ENCODE measurements around the gene METTL24.
A peak's percentile ranks its signal among the peaks of the same experiment; 100 is the strongest.

METTL24 gene

DNA sequence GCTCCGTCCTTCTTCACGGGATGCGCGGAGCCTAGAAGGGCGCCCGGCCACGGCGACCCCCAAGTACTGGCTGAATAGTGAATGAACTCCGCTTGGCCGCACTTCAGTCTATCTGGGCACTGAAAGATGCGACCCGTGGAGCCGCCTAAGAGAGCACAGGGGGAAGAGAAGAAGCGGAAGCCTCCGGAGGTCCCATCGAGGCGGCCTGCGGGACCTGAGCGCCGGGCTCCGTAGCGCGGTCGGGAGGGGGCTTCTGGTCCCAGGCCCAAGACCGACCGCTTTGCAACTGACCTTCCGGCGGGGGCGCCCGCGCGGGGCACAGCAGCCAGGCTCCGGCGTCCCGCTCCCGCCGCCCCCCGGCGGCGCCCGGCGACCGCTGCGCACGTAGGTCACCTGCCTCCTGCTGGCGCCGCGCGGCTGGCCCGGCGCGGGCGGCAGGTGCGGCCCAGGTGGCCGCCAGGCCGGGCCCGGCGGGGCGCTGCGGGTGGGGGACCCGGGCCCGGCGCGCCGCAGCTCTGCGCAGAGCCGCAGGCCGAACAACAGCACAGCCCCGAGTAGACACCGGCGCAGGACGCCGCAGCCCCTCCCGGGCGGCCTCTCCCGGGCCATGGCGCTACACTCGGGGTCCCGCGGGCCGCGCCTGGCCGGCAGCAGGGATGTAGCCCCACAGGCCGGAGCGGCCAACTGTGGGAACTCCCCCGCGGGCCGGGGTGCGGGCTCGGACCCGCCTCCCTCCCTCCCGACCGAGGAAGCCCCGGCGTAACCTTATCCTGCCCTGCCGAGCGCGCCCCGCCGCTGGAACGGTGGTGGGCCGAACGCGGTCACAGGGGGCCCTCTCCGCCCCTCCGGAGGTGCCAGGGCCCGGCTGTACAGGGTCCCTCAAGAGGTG is at the start of gene METTL24:
TSS of gene METTL24 (minus strand) at position 686 of the 889 bp plus-strand sequence. CDS start at position 609, 77 bp downstream.
- DNase-seq = peak; percentile 16

GRCh38 chr6:110404607-110405006 is 46.5 kb upstream of the METTL24 start:
- DNase-seq = no peak

DNA sequence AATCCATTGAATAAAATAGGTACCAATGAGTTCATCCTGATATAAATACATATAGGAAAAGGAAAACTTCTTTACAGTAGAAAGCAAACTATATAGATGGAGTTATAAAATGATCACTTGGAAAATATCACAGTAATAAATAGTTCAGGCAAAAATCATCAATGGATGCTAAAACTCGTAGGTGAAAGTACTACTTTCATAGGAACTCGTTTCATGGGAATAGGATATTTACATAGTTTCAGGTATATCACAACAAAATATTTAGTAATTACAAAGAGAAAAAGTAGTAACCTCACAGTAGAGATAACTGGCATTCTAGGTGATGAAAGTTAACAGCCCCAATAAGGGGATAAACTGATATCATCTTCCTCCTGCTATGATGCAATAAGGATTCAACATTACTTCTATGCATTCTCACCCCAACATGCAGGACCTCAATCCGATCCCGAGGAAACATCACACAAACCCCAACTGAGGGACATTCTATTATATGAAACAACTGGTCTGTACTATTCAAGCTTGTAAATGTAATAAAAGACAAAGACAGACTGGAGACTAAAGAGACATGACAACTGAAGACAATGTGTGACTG is 43.5 kb upstream of the METTL24 start:
- DNase-seq = no peak

DNA sequence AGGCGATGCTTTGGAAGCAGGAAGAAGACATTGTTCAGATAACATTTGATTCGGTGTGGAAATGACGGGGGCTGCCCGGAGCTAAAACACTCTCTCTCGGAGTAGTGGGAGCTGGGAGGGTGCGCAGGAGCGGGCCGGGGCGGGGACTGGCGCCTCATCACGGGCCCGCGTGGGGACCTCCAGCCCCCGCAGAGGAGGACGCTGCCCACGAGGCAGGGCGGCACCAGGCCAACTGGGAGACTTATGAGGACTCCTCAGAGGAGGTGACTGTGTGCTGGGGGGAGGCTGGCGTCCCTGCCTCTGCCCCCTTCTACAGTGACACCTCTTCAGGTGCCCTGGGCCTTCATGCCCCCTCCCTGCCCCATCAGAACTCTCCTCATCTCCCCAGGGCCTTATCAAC is 42.1 kb upstream of the METTL24 start:
- DNase-seq = no peak

DNA sequence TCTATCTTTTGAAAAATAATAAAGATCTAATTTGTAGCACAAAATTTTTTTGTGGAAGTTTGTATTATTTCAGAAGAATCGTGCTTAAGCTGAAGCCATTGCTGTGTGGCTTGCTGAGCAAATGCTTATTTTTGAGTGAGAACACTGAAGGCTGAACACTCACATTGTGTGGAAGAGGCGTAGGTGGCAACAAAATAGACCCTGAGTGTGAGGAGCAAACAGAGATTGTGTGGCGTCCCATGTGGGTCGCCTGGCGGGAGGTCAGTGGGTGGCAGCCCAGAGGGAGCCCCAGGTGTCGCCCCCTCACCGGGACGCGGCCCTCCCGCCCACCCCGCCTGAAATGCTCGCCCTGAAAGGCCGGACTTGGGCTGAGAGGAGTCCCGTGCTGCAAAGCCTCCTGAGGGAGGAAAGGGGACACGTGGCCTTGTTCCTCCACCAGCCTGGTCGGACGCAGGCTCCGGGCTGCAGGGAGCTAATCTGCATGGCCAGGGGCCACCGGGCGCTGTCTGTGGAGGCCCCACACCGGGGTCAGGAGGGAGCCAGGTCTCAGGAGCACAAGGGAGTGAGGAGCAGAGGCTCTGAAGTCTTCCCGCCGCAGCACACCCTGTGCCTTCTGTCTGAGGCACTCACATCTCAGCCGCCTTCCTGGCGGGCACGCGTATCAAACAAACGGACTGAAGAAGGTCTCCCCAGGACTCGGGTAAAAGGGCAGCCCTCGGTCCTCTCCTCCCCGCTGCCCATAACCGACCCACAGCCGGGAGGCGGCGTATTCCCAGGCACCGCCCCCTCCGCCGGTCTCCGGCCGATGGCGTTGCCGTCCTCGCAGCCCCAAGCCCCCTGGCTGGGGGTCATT is 41.3 kb upstream of the METTL24 start:
- DNase-seq = no peak

GRCh38 chr6:110398778-110399177 is 40.6 kb upstream of the METTL24 start:
- DNase-seq = no peak

- no peak for DNase-seq
These were observed 37.1 kb upstream of the METTL24 start for GRCh38 chr6:110395221-110395620.

DNA sequence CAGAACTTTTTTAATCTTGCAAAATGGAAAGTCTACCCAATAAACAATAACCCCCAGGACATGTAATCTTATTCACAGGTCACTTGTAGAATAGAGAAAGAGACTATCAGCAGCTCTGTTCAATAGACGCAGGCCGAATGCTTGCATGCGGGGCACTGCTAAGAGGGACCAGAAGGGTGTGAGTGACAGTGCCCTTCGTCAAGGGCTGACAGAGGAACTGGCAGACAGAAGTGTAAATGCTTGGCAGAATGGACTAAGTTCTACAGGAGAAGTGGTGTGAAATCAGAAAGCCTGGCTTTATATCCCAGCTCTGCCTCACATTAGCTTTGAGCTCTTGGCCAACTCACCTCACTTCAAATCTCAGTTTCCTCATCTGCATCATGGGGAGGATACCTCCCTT is 36.3 kb upstream of the METTL24 start:
- no peak for DNase-seq

DNA sequence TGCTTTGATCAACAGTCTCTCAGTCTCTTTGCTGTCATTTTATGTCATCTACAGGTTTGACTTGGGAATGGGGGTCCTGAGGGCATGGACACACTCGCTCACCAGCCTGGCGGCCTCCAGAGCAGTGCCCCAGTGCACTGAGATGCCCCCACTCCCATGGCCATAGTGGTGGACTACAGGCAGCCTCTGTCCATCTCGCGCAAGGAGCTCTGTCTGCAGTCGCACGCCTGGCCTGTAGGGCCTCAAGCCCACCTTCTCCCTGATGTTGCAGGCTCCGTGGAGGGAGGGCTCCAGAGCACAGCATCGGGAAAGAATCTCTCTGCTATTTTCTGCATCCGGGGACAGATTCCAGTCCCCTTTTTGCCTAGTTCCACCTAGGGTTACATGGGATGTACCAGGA is 34.6 kb upstream of the METTL24 start:
- no peak for DNase-seq

- DNase-seq = no peak
These were observed 32.3 kb upstream of the METTL24 start for GRCh38 chr6:110390404-110390803.

- no peak for DNase-seq
These were observed 31.7 kb upstream of the METTL24 start for GRCh38 chr6:110389689-110390382.

DNA sequence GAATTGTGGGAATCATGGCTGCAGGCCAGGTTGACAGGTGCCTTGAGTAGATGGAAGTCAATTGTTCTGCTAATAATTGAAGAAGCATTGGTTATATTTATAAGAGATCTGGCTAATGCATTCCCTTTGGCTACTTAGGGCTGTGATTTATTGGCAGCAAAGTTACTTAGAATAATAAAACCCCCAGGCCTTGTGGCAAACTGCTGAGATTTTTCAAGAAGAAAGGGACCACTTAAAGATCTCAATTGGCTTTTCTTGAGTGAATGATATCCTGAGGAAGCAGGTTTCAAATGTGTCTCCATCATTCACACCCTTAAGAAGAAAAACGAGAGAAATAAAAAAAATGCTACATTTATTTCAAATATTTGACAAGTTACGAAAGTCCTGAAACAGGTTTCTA is 29.8 kb upstream of the METTL24 start:
- no peak for DNase-seq

GRCh38 chr6:110385458-110385863 is 27.3 kb upstream of the METTL24 start:
- no peak for DNase-seq

DNA sequence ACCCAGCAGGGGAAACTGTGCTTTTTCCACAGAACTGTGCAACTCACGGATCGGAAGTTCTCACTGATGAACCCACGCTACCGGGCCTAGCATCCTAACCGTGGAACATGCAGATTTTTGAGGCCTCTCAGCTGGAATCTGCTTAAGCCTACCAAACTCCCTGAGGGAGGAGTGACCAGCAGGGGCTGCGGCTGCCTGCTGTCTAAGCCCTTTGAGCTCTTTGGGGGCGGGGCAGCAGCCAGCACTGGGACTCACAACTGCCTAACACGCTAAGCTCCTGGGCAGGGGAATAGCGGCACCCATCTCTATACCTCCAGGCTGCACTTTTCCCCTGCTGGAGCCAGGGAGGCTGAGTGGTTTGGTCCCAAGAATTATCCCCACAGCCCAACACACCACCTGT is 20.4 kb upstream of the METTL24 start:
- DNase-seq = no peak

- no peak for DNase-seq
These were observed 10.9 kb upstream of the METTL24 start for GRCh38 chr6:110369066-110369465.

DNA sequence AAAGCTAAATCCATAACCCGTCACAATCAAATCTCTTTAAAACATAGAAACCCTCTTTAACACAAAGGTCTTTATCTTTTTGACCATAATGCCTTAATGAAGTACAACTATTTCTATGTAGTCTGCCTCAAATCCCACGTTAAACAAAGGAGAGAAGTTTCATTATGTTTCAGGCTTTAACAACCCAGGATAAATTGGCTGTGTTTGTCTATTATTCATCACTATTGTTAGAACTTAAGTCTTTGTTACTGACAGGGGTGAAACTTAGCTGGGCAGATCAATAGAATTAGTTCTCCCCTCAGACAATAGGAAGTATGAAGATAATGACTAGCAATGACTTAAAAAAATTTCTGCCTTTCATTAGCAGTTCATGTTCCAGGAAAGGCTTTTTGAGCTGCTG is 10.1 kb upstream of the METTL24 start:
- no peak for DNase-seq

DNA sequence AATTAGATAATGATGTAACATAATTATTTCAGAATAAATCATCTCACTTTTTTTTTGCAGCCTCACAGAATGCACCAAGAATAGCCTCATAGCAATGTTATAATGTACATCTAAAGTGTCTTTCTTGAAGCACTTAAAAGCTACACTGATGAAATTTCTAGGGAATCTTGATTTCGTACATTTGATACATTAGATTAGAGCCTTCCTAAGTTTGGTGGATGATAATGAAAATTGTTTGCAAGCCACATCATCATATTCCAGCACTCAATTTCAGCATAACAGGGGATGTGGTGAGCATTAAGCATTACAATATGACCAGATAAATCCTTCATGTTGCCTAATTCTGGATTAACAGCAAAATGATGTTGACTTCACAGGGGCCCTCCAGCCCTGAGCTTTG is 9.7 kb upstream of the METTL24 start:
- no peak for DNase-seq

DNA sequence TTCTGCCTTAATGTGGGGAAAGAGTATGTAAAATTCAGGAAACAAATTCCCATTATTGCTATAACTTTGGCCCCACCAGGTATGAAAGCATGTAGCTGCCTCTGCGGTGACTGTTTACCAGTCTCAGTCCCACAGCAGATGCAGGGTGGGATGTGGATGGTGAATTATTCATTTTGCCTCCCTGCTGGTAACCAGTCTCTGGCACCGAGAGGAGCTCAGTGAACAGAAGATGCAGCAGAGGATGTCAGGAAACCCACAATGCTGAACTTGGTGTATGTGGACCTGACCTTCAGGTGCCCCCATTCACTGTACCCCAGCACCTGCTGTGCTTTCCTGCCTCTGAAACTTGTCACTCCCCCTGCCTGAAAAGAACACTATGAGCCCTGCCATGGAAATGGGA is 8.8 kb upstream of the METTL24 start:
- no peak for DNase-seq

- DNase-seq = no peak
These were observed 8.1 kb upstream of the METTL24 start for GRCh38 chr6:110366256-110366655.

DNA sequence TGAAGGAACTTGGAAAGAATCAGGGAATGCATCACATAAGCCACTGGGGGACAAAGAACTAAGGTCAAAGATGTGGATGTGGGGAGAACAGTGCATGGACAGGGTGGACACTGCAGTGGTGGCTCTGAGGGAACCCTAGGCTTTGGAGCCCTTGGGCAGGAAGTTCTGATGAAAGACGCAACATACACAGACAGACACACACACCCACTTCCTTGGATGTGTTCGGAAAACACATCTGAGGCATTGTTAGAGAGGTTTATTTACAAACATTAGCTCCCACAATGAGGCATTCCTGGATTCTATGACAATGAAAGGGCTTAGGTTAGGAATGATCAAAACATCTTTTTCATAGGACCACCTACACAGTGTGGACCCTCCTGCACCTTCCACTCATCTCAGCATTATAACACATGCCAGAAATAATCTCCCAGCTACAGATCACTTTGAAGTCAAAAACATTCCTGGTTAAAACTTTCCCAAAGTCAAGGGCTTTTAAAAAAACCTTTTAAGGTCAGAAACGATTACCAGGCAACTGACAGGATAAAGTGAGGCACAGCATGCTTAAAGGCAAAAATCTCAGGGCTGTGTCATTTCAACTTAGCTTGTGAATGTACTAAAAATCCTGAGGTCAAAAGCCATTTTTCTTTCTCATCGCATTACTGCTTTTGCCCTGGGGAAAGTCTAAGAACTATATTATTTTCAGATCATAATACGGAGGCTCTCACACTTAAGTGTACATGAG is 6.4 kb upstream of the METTL24 start:
- no peak for DNase-seq

GRCh38 chr6:110363748-110364147 is 5.6 kb upstream of the METTL24 start:
- no peak for DNase-seq

GRCh38 chr6:110360676-110361075 is 2.5 kb upstream of the METTL24 start:
- no peak for DNase-seq

Data from NCI-H748 treated with DMSO at 0.1 percent for 48 hours (cell line).